Neural crest cell (in vitro differentiated cells): ENCODE measurements around the gene PLEKHN1. TPM values are rescaled to one million over a fixed set of nuclear protein-coding genes. Genes with fewer than 3 reads are reported as not detected.
A peak's percentile ranks its signal among the peaks of the same experiment; 100 is the strongest.

Experiments used
- DNase-seq: peaks from one replicate; pipeline ENCODE4 v3.0.0; 2021; ENCODE audit warnings: low read depth, mixed read lengths, low spot score
- H3K27ac Mint-ChIP-seq: one replicate; pipeline ENCODE4 v1.8.0; 2021; ENCODE audit warnings: mild to moderate bottlenecking, mixed read lengths; ENCODE audit not compliant: unreplicated experiment
- H3K27me3 Mint-ChIP-seq: 2 replicates; pipeline ENCODE4 v1.8.0; 2021; ENCODE audit warnings: low read depth, mild to moderate bottlenecking, mixed read lengths
- H3K36me3 Mint-ChIP-seq: 2 replicates; pipeline ENCODE4 v1.8.0; 2021; ENCODE audit warnings: low read depth, mild to moderate bottlenecking, mixed read lengths
- H3K4me1 Mint-ChIP-seq: 2 replicates; pipeline ENCODE4 v1.8.0; 2021; ENCODE audit warnings: mixed read lengths
- H3K4me3 Mint-ChIP-seq: one replicate; pipeline ENCODE4 v1.8.0; 2021; ENCODE audit warnings: mild to moderate bottlenecking, mixed read lengths
- H3K9me3 Mint-ChIP-seq: 2 replicates; pipeline ENCODE4 v1.8.0; 2021; ENCODE audit warnings: mixed read lengths
- CTCF ChIP-seq: fragments of 200-600 bp; sonication (generic); conservative IDR thresholded peaks from 2 replicates; pipeline ENCODE4 v1.5.0; 2021; ENCODE audit warnings: antibody characterized with exemption, mild to moderate bottlenecking
- total RNA-seq: library from RNA; stranded (reverse); gene quantifications from 2 replicates; pipeline ENCODE4 v1.2.1, GENCODE V29; 2021

Gene PLEKHN1
- total RNA-seq, 1 donor from 2014 or later: not detected

- H3K4me1 Mint-ChIP-seq: peaks cover 8% of the 10 kb centered on the region
- DNase-seq: no peak
- peaks cover 43% of the 10 kb centered on the region for H3K27me3 Mint-ChIP-seq
- peak overlapping the region; percentile 74 for H3K4me3 Mint-ChIP-seq
- H3K27ac Mint-ChIP-seq: no peak overlapping the region
- no peak for TF ChIP-seq CTCF
- H3K36me3 Mint-ChIP-seq: peaks cover 3% of the 10 kb centered on the region
- peaks cover 3% of the 10 kb centered on the region for H3K9me3 Mint-ChIP-seq
Measured at GRCh38 chr1:995665-996633, 29.7 kb downstream of the PLEKHN1 start.

GRCh38 chr1:996851-997712 lies 30.8 kb downstream of the PLEKHN1 start:
- no peak for TF ChIP-seq CTCF
- Mint-ChIP-seq H3K4me1 (peaks cover 8% of the 10 kb centered on the region), H3K9me3 (peaks cover 3% of the 10 kb centered on the region), H3K4me3 (peak overlapping the region; percentile 69), H3K27ac (no peak overlapping the region), H3K27me3 (peaks cover 40% of the 10 kb centered on the region), H3K36me3 (peaks cover 3% of the 10 kb centered on the region)
- no peak for DNase-seq

GRCh38 chr1:997713-997992 lies 31.4 kb downstream of the PLEKHN1 start:
- H3K4me1 Mint-ChIP-seq: peaks cover 8% of the 10 kb centered on the region
- H3K27ac Mint-ChIP-seq: no peak overlapping the region
- peaks cover under 1% of the 10 kb centered on the region for H3K9me3 Mint-ChIP-seq
- peaks cover under 1% of the 10 kb centered on the region for H3K36me3 Mint-ChIP-seq
- no peak for DNase-seq
- H3K4me3 Mint-ChIP-seq: no peak overlapping the region
- H3K27me3 Mint-ChIP-seq: peaks cover 38% of the 10 kb centered on the region
- TF ChIP-seq CTCF: no peak

GRCh38 chr1:997993-998744 lies 31.9 kb downstream of the PLEKHN1 start:
- H3K27ac Mint-ChIP-seq: no peak overlapping the region
- peaks cover 38% of the 10 kb centered on the region for H3K27me3 Mint-ChIP-seq
- no peak overlapping the region for H3K4me3 Mint-ChIP-seq
- H3K36me3 Mint-ChIP-seq: no peaks in the 10 kb centered on the region
- DNase-seq: no peak
- no peak for TF ChIP-seq CTCF
- peaks cover 8% of the 10 kb centered on the region for H3K4me1 Mint-ChIP-seq
- no peaks in the 10 kb centered on the region for H3K9me3 Mint-ChIP-seq

- Mint-ChIP-seq H3K36me3 (no peaks in the 10 kb centered on the region), H3K4me3 (peak overlapping the region; percentile 51), H3K27ac (no peak overlapping the region), H3K4me1 (peaks cover 8% of the 10 kb centered on the region), H3K9me3 (no peaks in the 10 kb centered on the region), H3K27me3 (peaks cover 39% of the 10 kb centered on the region)
- TF ChIP-seq CTCF: no peak
- DNase-seq: no peak
Measured at GRCh38 chr1:998745-998994, 32.4 kb downstream of the PLEKHN1 start.
